ENCODE results near the gene PCDHA8. TPM values are rescaled to one million over a fixed set of nuclear protein-coding genes. Genes with fewer than 3 reads are reported as not detected.
"Not testable (repeated sequence)": the region's sequence is repeated elsewhere in the genome, so short reads cannot be mapped to it uniquely, and the experiment has no call there.

The PCDHA8 gene
- total RNA-seq (under 1 TPM in 2 of 10 donors, not detected in 8; 0.04 to 0.13 TPM), polyA plus RNA-seq (not detected)
- long read RNA-seq, donor 1, result 0 reads
- long read RNA-seq, donor 2, result 0 reads
- long read RNA-seq, donor 3, result 0 reads

GRCh38 chr5:140840978-140841962 lies at the start of gene PCDHA8:
Gene PCDHA8, plus strand, starts transcription at chr5:140841187. Its CDS starts 135 bp downstream, at chr5:140841322.
- peaks cover 0 to 57% (median 8%) of the 10 kb centered on the region in 11 donors for H3K9me3 ChIP-seq
- H3K27me3 ChIP-seq, result peaks cover 0 to 92% (median 36%) of the 10 kb centered on the region in 7 donors
- no peaks in the 10 kb centered on the region for H3K36me3 ChIP-seq
- peak in 3 of 9 donors; percentile 3 to 20 (median 14) for TF ChIP-seq CTCF (IDR thresholded peaks at IDR 0.05)
- intact Hi-C loops (cut with DNase I), result no loop called here
- ATAC-seq (no peak), DNase-seq (no peak)
- no peak within 1 kb of the TSS for H3K4me3 ChIP-seq
- no peak within 1 kb of the TSS for H3K27ac ChIP-seq
- 16 to 21% methylated on average over 42 to 47 of the region's 47 CpGs for WGBS, 2 donors
- H3K4me1 ChIP-seq, result no peaks in the 10 kb centered on the region

- no peaks in the 10 kb centered on the region for H3K4me1 ChIP-seq
- ATAC-seq (no peak), DNase-seq (no peak)
- peaks cover 0 to 91% (median 20%) of the 10 kb centered on the region in 11 donors for H3K9me3 ChIP-seq
- 14 to 15% methylated on average over 27 of the region's 27 CpGs for WGBS, 2 donors
- peak in 2 of 9 donors; percentile 28 to 29 for TF ChIP-seq CTCF (IDR thresholded peaks at IDR 0.05)
- no peaks in the 10 kb centered on the region for H3K36me3 ChIP-seq
- peaks cover 0 to 50% (median 18%) of the 10 kb centered on the region in 7 donors for H3K27me3 ChIP-seq
- intact Hi-C loops (cut with DNase I), result no loop called here
- H3K4me3 ChIP-seq, result peak within 1 kb of the TSS in 2 of 10 donors; percentile 30 to 37
- H3K27ac ChIP-seq, result no peak within 1 kb of the TSS
Measured at GRCh38 chr5:140794595-140795258, 46.3 kb upstream of the PCDHA8 start, which contains the start of gene PCDHA2. Gene PCDHA2, plus strand, starts transcription at chr5:140794852.

GRCh38 chr5:140795259-140795641 lies 45.7 kb upstream of the PCDHA8 start:
- TF ChIP-seq CTCF (IDR thresholded peaks at IDR 0.05), result peak in 1 of 9 donors; percentile 14
- intact Hi-C loops (cut with DNase I), result no loop called here
- Histone ChIP-seq H3K4me1 (no peaks in the 10 kb centered on the region), H3K9me3 (peaks cover 0 to 86% (median 20%) of the 10 kb centered on the region in 11 donors), H3K4me3 (peak overlapping the region in 2 of 10 donors; percentile 30 to 37), H3K36me3 (no peaks in the 10 kb centered on the region), H3K27me3 (peaks cover 0 to 54% (median 18%) of the 10 kb centered on the region in 7 donors), H3K27ac (no peak overlapping the region)
- DNase-seq (no peak), ATAC-seq (no peak)
- 16 to 19% methylated on average over 15 of the region's 15 CpGs for WGBS, 2 donors

- H3K4me3 ChIP-seq; H3K27ac ChIP-seq; H3K4me1 ChIP-seq; ATAC-seq; DNase-seq; H3K36me3 ChIP-seq; intact Hi-C loops (cut with DNase I): not testable (repeated sequence)
- Histone ChIP-seq H3K27me3 (peaks cover 0 to 61% (median 21%) of the 10 kb centered on the region in 7 donors), H3K9me3 (peaks cover 0 to 84% (median 20%) of the 10 kb centered on the region in 11 donors)
- whole genome bisulfite sequencing, 2 donors, result 37 to 50% methylated on average over 59 to 72 of the region's 72 CpGs
Measured at GRCh38 chr5:140796072-140796717, 44.8 kb upstream of the PCDHA8 start.
